HCT116 (cell line): ENCODE measurements around the gene RAB34. TPM values are rescaled to one million over a fixed set of nuclear protein-coding genes. Genes with fewer than 3 reads are reported as not detected.
A peak's percentile ranks its signal among the peaks of the same experiment; 100 is the strongest.

Experiments
- ATAC-seq: fragments of 200-7000 bp; cut with Tn5 transposase; 2 replicates; pipeline ENCODE4 v1.9.1; 2020; ENCODE audit warnings: mild to moderate bottlenecking, moderate library complexity
- BruUV-seq: library from RNA; stranded (reverse); fragments of 400-500 nt; replicated peaks from 2 replicates; lab custom pipeline; 2021; lab: Mats Ljungman, UMichigan
- CTCF ChIA-PET: fragments of 300-600 bp; sonication (Branson Sonifier 250); formaldehyde crosslinking; loops from one replicate; lab custom pipeline; 2021; ENCODE audit warnings: antibody characterized with exemption; lab: Charles Lee
- POLR2A ChIA-PET: fragments of 300-600, 350-600 bp; sonication (Branson Sonifier 250); formaldehyde crosslinking; loops from one replicate; lab custom pipeline; 2021; ENCODE audit warnings: antibody characterized with exemption; lab: Charles Lee
- RAD21 ChIA-PET, 2 experiments: fragments of 300-600 bp; sonication (Branson Sonifier 250); formaldehyde crosslinking; loops; one replicate each; lab custom pipeline; 2023; ENCODE audit warnings: low total read pairs in 2 of 2; ENCODE audit not compliant: uncharacterized antibody in 2 of 2, unreplicated experiment in 2 of 2, low non-redundant PET in 1 of 2; lab: Charles Lee
- DNase-seq: peaks from one replicate; pipeline ENCODE4 v3.0.0-alpha.2; 2010; ENCODE audit warnings: low read depth, low spot score
- H2AFZ ChIP-seq: fragments of 200-600 bp; shearing (Covaris generic), sonication (generic); 2 replicates; pipeline ENCODE4 v1.6.1; 2017; ENCODE audit warnings: low read depth, mixed run types, mixed read lengths, antibody characterized with exemption, low read length; ENCODE audit not compliant: poor library complexity, severe bottlenecking
- H3K27ac ChIP-seq: 2 replicates; pipeline ENCODE4 v1.5.1; 2012; ENCODE audit warnings: low read depth, low read length
- H3K27me3 ChIP-seq: fragments of 200-600 bp; sonication (generic); 2 replicates; pipeline ENCODE4 v1.6.1; 2016; ENCODE audit warnings: mixed run types, low read length, mixed read lengths; ENCODE audit not compliant: insufficient read depth
- H3K36me3 ChIP-seq, 2 experiments: fragments of 200-500 bp in 1 of 2; fragments of 200-600 bp in 1 of 2; sonication (Bioruptor generic) in 1 of 2; sonication (generic) in 1 of 2; 2 replicates each; pipeline versions ENCODE4 v1.5.1 to v1.6.1; 2014 to 2016; ENCODE audit warnings: low read length in 2 of 2, inconsistent platforms in 1 of 2, mixed read lengths in 1 of 2, mixed run types in 1 of 2; ENCODE audit not compliant: insufficient read depth in 2 of 2, control insufficient read depth in 1 of 2
- H3K4me1 ChIP-seq, 2 experiments: fragments of 200-600 bp in 1 of 2; sonication (generic) in 1 of 2; 2 replicates each; pipeline versions ENCODE4 v1.5.1 to v1.6.1; 2012 to 2017; ENCODE audit warnings: low read length in 2 of 2, inconsistent platforms in 1 of 2, mild to moderate bottlenecking in 1 of 2, mixed read lengths in 1 of 2, mixed run types in 1 of 2, moderate library complexity in 1 of 2; ENCODE audit not compliant: insufficient read depth in 2 of 2, control insufficient read depth in 1 of 2
- H3K4me2 ChIP-seq: fragments of 200-600 bp; sonication (generic); 2 replicates; pipeline ENCODE4 v1.6.1; 2017; ENCODE audit warnings: mixed run types, low read length, mixed read lengths
- H3K4me3 ChIP-seq, 2 experiments: fragments of 200-600 bp in 1 of 2; sonication (generic) in 1 of 2; replicated peaks in 1 of 2; 2 replicates each; pipeline ENCODE4 v1.5.1; 2011 to 2016; ENCODE audit warnings: low read length in 2 of 2, control low read depth in 1 of 2, low read depth in 1 of 2, mild to moderate bottlenecking in 1 of 2, mixed read lengths in 1 of 2, mixed run types in 1 of 2
- H3K79me2 ChIP-seq: fragments of 200-600 bp; sonication (generic); 2 replicates; pipeline ENCODE4 v1.6.1; 2017; ENCODE audit warnings: mild to moderate bottlenecking, mixed run types, low read length, moderate library complexity, mixed read lengths; ENCODE audit not compliant: insufficient read depth
- H3K9ac ChIP-seq: fragments of 200-600 bp; sonication (generic); 2 replicates; pipeline ENCODE4 v1.6.1; 2016; ENCODE audit warnings: low read length, mixed read lengths
- H3K9me2 ChIP-seq: fragments of 200-600 bp; sonication (generic), shearing (Covaris generic); 2 replicates; pipeline ENCODE4 v1.6.1; 2017; ENCODE audit warnings: mixed run types, mild to moderate bottlenecking, moderate library complexity; ENCODE audit not compliant: insufficient read depth
- H3K9me3 ChIP-seq, 2 experiments: fragments of 200-500 bp in 1 of 2; fragments of 200-600 bp in 1 of 2; sonication (Bioruptor generic) in 1 of 2; sonication (generic) in 1 of 2; 2 replicates each; pipeline ENCODE4 v1.6.1; 2014 to 2017; ENCODE audit warnings: low read length in 2 of 2, mixed read lengths in 2 of 2, inconsistent platforms in 1 of 2, low read depth in 1 of 2, mild to moderate bottlenecking in 1 of 2, mixed run types in 1 of 2, moderate library complexity in 1 of 2; ENCODE audit not compliant: control insufficient read depth in 1 of 2, insufficient read depth in 1 of 2
- H4K20me1 ChIP-seq: fragments of 200-600 bp; sonication (generic), shearing (Covaris generic); 2 replicates; pipeline ENCODE4 v1.6.1; 2017; ENCODE audit warnings: mixed run types, mild to moderate bottlenecking, moderate library complexity; ENCODE audit not compliant: insufficient read depth
- CBX3 ChIP-seq: IDR thresholded peaks from 2 replicates; pipeline ENCODE4 v1.6.1; 2012; ENCODE audit warnings: low read depth
- SP1 ChIP-seq: IDR thresholded peaks from 2 replicates; pipeline ENCODE4 v1.6.1; 2012; ENCODE audit warnings: low read depth
- intact Hi-C: fragments of 100-400 bp; cut with micrococcal nuclease; formaldehyde crosslinking; loops from 2 replicates; pipeline ENCODE4 v1.10.0; 2022
- total RNA-seq: library from RNA; stranded (reverse); gene quantifications from one replicate; pipeline ENCODE4 v1.2.1, GENCODE V29; 2021; ENCODE audit not compliant: unreplicated experiment
- TF ChIP-seq, protein P1 (sequence below), 3 experiments: fragments of 200-600 bp in 1 of 3; sonication (generic) in 1 of 3; IDR thresholded peaks in 2 of 3; conservative IDR thresholded peaks in 1 of 3; 2 replicates each; pipeline ENCODE4 v1.5.1; 2012 to 2017; ENCODE audit warnings: low read depth in 2 of 3, low read length in 2 of 3, antibody characterized with exemption in 1 of 3, borderline replicate concordance in 1 of 3, control low read depth in 1 of 3, mild to moderate bottlenecking in 1 of 3, mixed read lengths in 1 of 3, mixed run types in 1 of 3, moderate library complexity in 1 of 3; ENCODE audit not compliant: insufficient read depth in 1 of 3

The RAB34 gene
- total RNA-seq, 1 experiment from 2014 or later = 0.59 TPM

DNA sequence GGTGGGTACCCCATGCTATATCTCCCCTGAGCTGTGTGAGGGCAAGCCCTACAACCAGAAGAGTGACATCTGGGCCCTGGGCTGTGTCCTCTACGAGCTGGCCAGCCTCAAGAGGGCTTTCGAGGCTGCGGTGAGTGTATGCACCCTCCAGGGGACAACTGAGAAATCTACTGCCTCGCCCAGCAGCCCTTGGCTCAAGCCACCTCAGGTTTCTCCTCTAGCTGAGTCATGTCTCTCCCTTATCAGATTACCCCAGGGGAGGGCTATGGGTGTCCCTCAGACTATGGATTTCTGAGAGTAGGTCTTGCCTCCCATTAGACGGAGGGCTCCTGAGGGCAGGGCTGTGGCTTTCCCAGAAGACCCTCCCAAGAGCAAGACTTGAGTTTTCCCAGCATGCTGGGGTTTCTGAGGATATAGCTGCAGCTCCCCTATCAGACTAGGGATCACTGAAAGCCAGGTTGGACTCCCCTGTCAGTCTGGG, 17.6 kb upstream of the RAB34 start:
- CTCF ChIA-PET = interaction anchor here (1.0 to 1.2 kb wide), 2 partner anchors 15 to 28 kb away, joined by 5 read pairs; no protein-coding TSS in a partner anchor
- ATAC-seq = peak; percentile 89

More for the DNA sequence above, 17.6 kb upstream of the RAB34 start:
- TF ChIP-seq CBX3 = no peak
- TF ChIP-seq, protein P1, sequence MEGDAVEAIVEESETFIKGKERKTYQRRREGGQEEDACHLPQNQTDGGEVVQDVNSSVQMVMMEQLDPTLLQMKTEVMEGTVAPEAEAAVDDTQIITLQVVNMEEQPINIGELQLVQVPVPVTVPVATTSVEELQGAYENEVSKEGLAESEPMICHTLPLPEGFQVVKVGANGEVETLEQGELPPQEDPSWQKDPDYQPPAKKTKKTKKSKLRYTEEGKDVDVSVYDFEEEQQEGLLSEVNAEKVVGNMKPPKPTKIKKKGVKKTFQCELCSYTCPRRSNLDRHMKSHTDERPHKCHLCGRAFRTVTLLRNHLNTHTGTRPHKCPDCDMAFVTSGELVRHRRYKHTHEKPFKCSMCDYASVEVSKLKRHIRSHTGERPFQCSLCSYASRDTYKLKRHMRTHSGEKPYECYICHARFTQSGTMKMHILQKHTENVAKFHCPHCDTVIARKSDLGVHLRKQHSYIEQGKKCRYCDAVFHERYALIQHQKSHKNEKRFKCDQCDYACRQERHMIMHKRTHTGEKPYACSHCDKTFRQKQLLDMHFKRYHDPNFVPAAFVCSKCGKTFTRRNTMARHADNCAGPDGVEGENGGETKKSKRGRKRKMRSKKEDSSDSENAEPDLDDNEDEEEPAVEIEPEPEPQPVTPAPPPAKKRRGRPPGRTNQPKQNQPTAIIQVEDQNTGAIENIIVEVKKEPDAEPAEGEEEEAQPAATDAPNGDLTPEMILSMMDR (IDR thresholded peaks at IDR 0.05 in 2 of 3, conservative IDR thresholded peaks at IDR 0.05 in 1 of 3; ENCODE audit: borderline replicate concordance in 1 of 3, insufficient read depth in 1 of 3, low read depth in 2 of 3, low read length in 2 of 3) = 0 out of 6 replicates have a peak, but pooled peaks of 1 of the 3 experiments have one; percentile 11
- TF ChIP-seq SP1 = 0 out of 2 replicates have a peak, but pooled peaks have one; percentile 26
- TF ChIP-seq, all 23 proteins: peak for 2
- no peaks in the 10 kb centered on the region for H3K9me2 ChIP-seq
- H2AFZ ChIP-seq = no peak overlapping the region
- H3K9me3 ChIP-seq = no peaks in the 10 kb centered on the region
- peak overlapping the region in 1 of 2 experiments; percentile 11; a peak in 1 of 4 replicates for H3K4me3 ChIP-seq
- H3K36me3 ChIP-seq = no peaks in the 10 kb centered on the region
- H3K9ac ChIP-seq = peak overlapping the region; percentile 26; the same call in 1 of the 2 replicates
- no peaks in the 10 kb centered on the region for H3K27me3 ChIP-seq
- peak overlapping the region; percentile 61 for H3K4me2 ChIP-seq
- no TSS peak for BruUV-seq
- peak overlapping the region; percentile 57 for H3K27ac ChIP-seq
- peaks cover 14 to 19% of the 10 kb centered on the region in 2 experiments for H3K4me1 ChIP-seq
- intact Hi-C loops = no loop called here
- no peaks in the 10 kb centered on the region for H4K20me1 ChIP-seq
- H3K79me2 ChIP-seq = no peaks in the 10 kb centered on the region
- POLR2A ChIA-PET = interaction anchor here (0.6 to 1.4 kb wide), 4 partner anchors 8 to 15 kb away, joined by 3 to 6 read pairs (median 4); partner anchors contain the start of gene RPL23A
- DNase-seq = no peak
- RAD21 ChIA-PET = interaction anchor here (0.6 to 1.2 kb wide), 2 partner anchors 8 to 144 kb away, joined by 3 read pairs; no protein-coding TSS in a partner anchor
